Mesothelial cell of epicardium (in vitro differentiated cells): ENCODE results near the gene HLA-C. TPM values are rescaled to one million over a fixed set of nuclear protein-coding genes. Genes with fewer than 3 reads are reported as not detected.

Experiments used
- DNase-seq, 2 experiments: peaks; one replicate each; pipeline ENCODE4 v3.0.0; 2021; ENCODE audit warnings: low spot score in 2 of 2; ENCODE audit not compliant: unreplicated experiment in 2 of 2
- H3K27ac Mint-ChIP-seq: 2 replicates; pipeline ENCODE4 v1.8.0; 2021; ENCODE audit warnings: mixed read lengths
- H3K27me3 Mint-ChIP-seq: 2 replicates; pipeline ENCODE4 v1.8.0; 2021; ENCODE audit warnings: low read depth, mixed read lengths
- H3K36me3 Mint-ChIP-seq: 2 replicates; pipeline ENCODE4 v1.8.0; 2021; ENCODE audit warnings: mixed read lengths
- H3K4me1 Mint-ChIP-seq: 2 replicates; pipeline ENCODE4 v1.8.0; 2021; ENCODE audit warnings: mixed read lengths
- H3K4me3 Mint-ChIP-seq: 2 replicates; pipeline ENCODE4 v1.8.0; 2021; ENCODE audit warnings: mild to moderate bottlenecking, moderate library complexity, mixed read lengths
- H3K9me3 Mint-ChIP-seq: 2 replicates; pipeline ENCODE4 v1.8.0; 2021; ENCODE audit warnings: mixed read lengths
- CTCF ChIP-seq: fragments of 200-600 bp; sonication (generic); IDR thresholded peaks from one replicate; pipeline ENCODE4 v1.5.0; 2021; ENCODE audit warnings: antibody characterized with exemption; ENCODE audit not compliant: unreplicated experiment
- total RNA-seq: library from RNA; stranded (reverse); gene quantifications from 3 replicates; pipeline ENCODE4 v1.2.1, GENCODE V29; 2021

Gene HLA-C
- total RNA-seq, 1 donor from 2014 or later: 132 TPM

- H3K4me3 Mint-ChIP-seq: no peak overlapping the region
- no peaks in the 10 kb centered on the region for H3K36me3 Mint-ChIP-seq
- no peak for TF ChIP-seq CTCF
- H3K27me3 Mint-ChIP-seq: peaks cover 43% of the 10 kb centered on the region
- no peaks in the 10 kb centered on the region for H3K9me3 Mint-ChIP-seq
- no peak overlapping the region for H3K27ac Mint-ChIP-seq
- DNase-seq: no peak
- no peaks in the 10 kb centered on the region for H3K4me1 Mint-ChIP-seq
Observed at GRCh38 chr6:31308050-31308844, 36.4 kb upstream of the HLA-C start.

- no peaks in the 10 kb centered on the region for H3K4me1 Mint-ChIP-seq
- H3K27ac Mint-ChIP-seq: no peak overlapping the region
- no peak for DNase-seq
- H3K36me3 Mint-ChIP-seq: no peaks in the 10 kb centered on the region
- H3K27me3 Mint-ChIP-seq: peaks cover 42% of the 10 kb centered on the region
- no peak for TF ChIP-seq CTCF
- no peak overlapping the region for H3K4me3 Mint-ChIP-seq
- H3K9me3 Mint-ChIP-seq: no peaks in the 10 kb centered on the region
Observed at GRCh38 chr6:31307669-31308049, 35.8 kb upstream of the HLA-C start.

GRCh38 chr6:31305703-31306219, 33.9 kb upstream of the HLA-C start:
- TF ChIP-seq CTCF: no peak
- Mint-ChIP-seq H3K4me1 (no peaks in the 10 kb centered on the region), H3K27me3 (peaks cover 47% of the 10 kb centered on the region), H3K36me3 (no peaks in the 10 kb centered on the region), H3K27ac (no peak overlapping the region), H3K4me3 (no peak overlapping the region), H3K9me3 (no peaks in the 10 kb centered on the region)
- DNase-seq: no peak

- TF ChIP-seq CTCF: no peak
- H3K4me3 Mint-ChIP-seq: no peak overlapping the region
- no peaks in the 10 kb centered on the region for H3K4me1 Mint-ChIP-seq
- H3K9me3 Mint-ChIP-seq: no peaks in the 10 kb centered on the region
- no peak for DNase-seq
- H3K36me3 Mint-ChIP-seq: no peaks in the 10 kb centered on the region
- H3K27ac Mint-ChIP-seq: no peak overlapping the region
- peaks cover 50% of the 10 kb centered on the region for H3K27me3 Mint-ChIP-seq
Observed at GRCh38 chr6:31304683-31305082, 32.8 kb upstream of the HLA-C start.

- TF ChIP-seq CTCF: no peak
- no peak for DNase-seq
- Mint-ChIP-seq H3K27me3 (peaks cover 68% of the 10 kb centered on the region), H3K9me3 (peaks cover 5% of the 10 kb centered on the region), H3K27ac (no peak overlapping the region), H3K36me3 (no peaks in the 10 kb centered on the region), H3K4me1 (no peaks in the 10 kb centered on the region), H3K4me3 (no peak overlapping the region)
Observed at GRCh38 chr6:31300797-31301196, 28.9 kb upstream of the HLA-C start.
